ENCODE data around the gene MOV10L1.

MOV10L1 gene

GRCh38 chr22:50091092-50091768 is 1.4 kb downstream of the MOV10L1 start:
- no peaks in the 10 kb centered on the region for H3K4me1 ChIP-seq (ENCODE audit: control insufficient read depth, insufficient read depth, low read length)

GRCh38 chr22:50092342-50092741 is 2.5 kb downstream of the MOV10L1 start:
- Histone ChIP-seq H3K36me3 (ENCODE audit: control insufficient read depth, insufficient read depth, low read length) (no peaks in the 10 kb centered on the region), H3K27me3 (ENCODE audit: control insufficient read depth, insufficient read depth, low read length) (no peaks in the 10 kb centered on the region), H3K9me3 (ENCODE audit: control insufficient read depth, insufficient read depth, low read depth, low read length) (no peaks in the 10 kb centered on the region; the same call in 1 of the 2 replicates), H3K9ac (ENCODE audit: low read length) (no peak overlapping the region), H3K4me3 (ENCODE audit: low read depth, low read length) (no peak overlapping the region), H3K4me1 (ENCODE audit: control insufficient read depth, insufficient read depth, low read length) (no peaks in the 10 kb centered on the region), H3K27ac (ENCODE audit: low read depth, low read length) (no peak overlapping the region)

More at GRCh38 chr22:50091092-50091768, 1.4 kb downstream of the MOV10L1 start:
- Histone ChIP-seq H3K36me3 (ENCODE audit: control insufficient read depth, insufficient read depth, low read length) (no peaks in the 10 kb centered on the region), H3K4me3 (ENCODE audit: low read depth, low read length) (no peak overlapping the region), H3K27me3 (ENCODE audit: control insufficient read depth, insufficient read depth, low read length) (no peaks in the 10 kb centered on the region), H3K9me3 (ENCODE audit: control insufficient read depth, insufficient read depth, low read depth, low read length) (no peaks in the 10 kb centered on the region; the same call in 1 of the 2 replicates), H3K27ac (ENCODE audit: low read depth, low read length) (no peak overlapping the region), H3K9ac (ENCODE audit: low read length) (no peak overlapping the region)

GRCh38 chr22:50098052-50098451 is 8.2 kb downstream of the MOV10L1 start:
- no peak overlapping the region for H3K27ac ChIP-seq (ENCODE audit: low read depth, low read length)
- no peaks in the 10 kb centered on the region for H3K4me1 ChIP-seq (ENCODE audit: control insufficient read depth, insufficient read depth, low read length)
- H3K9ac ChIP-seq (ENCODE audit: low read length): no peak overlapping the region
- H3K9me3 ChIP-seq (ENCODE audit: control insufficient read depth, insufficient read depth, low read depth, low read length): no peaks in the 10 kb centered on the region
- H3K27me3 ChIP-seq (ENCODE audit: control insufficient read depth, insufficient read depth, low read length): no peaks in the 10 kb centered on the region
- H3K36me3 ChIP-seq (ENCODE audit: control insufficient read depth, insufficient read depth, low read length): no peaks in the 10 kb centered on the region
- H3K4me3 ChIP-seq (ENCODE audit: low read depth, low read length): no peak overlapping the region

GRCh38 chr22:50101870-50102565 is 12.2 kb downstream of the MOV10L1 start:
- H3K9me3 ChIP-seq (ENCODE audit: control insufficient read depth, insufficient read depth, low read depth, low read length): no peaks in the 10 kb centered on the region
- H3K4me3 ChIP-seq (ENCODE audit: low read depth, low read length): no peak overlapping the region
- no peaks in the 10 kb centered on the region for H3K36me3 ChIP-seq (ENCODE audit: control insufficient read depth, insufficient read depth, low read length)
- no peak overlapping the region for H3K9ac ChIP-seq (ENCODE audit: low read length)
- no peaks in the 10 kb centered on the region for H3K27me3 ChIP-seq (ENCODE audit: control insufficient read depth, insufficient read depth, low read length)
- H3K27ac ChIP-seq (ENCODE audit: low read depth, low read length): no peak overlapping the region
- no peaks in the 10 kb centered on the region for H3K4me1 ChIP-seq (ENCODE audit: control insufficient read depth, insufficient read depth, low read length)

GRCh38 chr22:50102946-50103345 is 13.1 kb downstream of the MOV10L1 start:
- Histone ChIP-seq H3K27me3 (ENCODE audit: control insufficient read depth, insufficient read depth, low read length) (no peaks in the 10 kb centered on the region), H3K9ac (ENCODE audit: low read length) (no peak overlapping the region), H3K36me3 (ENCODE audit: control insufficient read depth, insufficient read depth, low read length) (no peaks in the 10 kb centered on the region), H3K4me3 (ENCODE audit: low read depth, low read length) (no peak overlapping the region), H3K4me1 (ENCODE audit: control insufficient read depth, insufficient read depth, low read length) (no peaks in the 10 kb centered on the region), H3K9me3 (ENCODE audit: control insufficient read depth, insufficient read depth, low read depth, low read length) (no peaks in the 10 kb centered on the region), H3K27ac (ENCODE audit: low read depth, low read length) (no peak overlapping the region)

GRCh38 chr22:50104141-50104544 is 14.3 kb downstream of the MOV10L1 start:
- no peaks in the 10 kb centered on the region for H3K4me1 ChIP-seq (ENCODE audit: control insufficient read depth, insufficient read depth, low read length)
- no peaks in the 10 kb centered on the region for H3K36me3 ChIP-seq (ENCODE audit: control insufficient read depth, insufficient read depth, low read length)
- H3K27me3 ChIP-seq (ENCODE audit: control insufficient read depth, insufficient read depth, low read length): no peaks in the 10 kb centered on the region
- H3K9ac ChIP-seq (ENCODE audit: low read length): no peak overlapping the region
- no peak overlapping the region for H3K27ac ChIP-seq (ENCODE audit: low read depth, low read length)
- H3K4me3 ChIP-seq (ENCODE audit: low read depth, low read length): no peak overlapping the region
- no peaks in the 10 kb centered on the region for H3K9me3 ChIP-seq (ENCODE audit: control insufficient read depth, insufficient read depth, low read depth, low read length)

GRCh38 chr22:50105208-50106100 is 15.6 kb downstream of the MOV10L1 start:
- no peaks in the 10 kb centered on the region for H3K36me3 ChIP-seq (ENCODE audit: control insufficient read depth, insufficient read depth, low read length)
- H3K27me3 ChIP-seq (ENCODE audit: control insufficient read depth, insufficient read depth, low read length): no peaks in the 10 kb centered on the region
- no peak overlapping the region for H3K27ac ChIP-seq (ENCODE audit: low read depth, low read length)
- no peaks in the 10 kb centered on the region for H3K9me3 ChIP-seq (ENCODE audit: control insufficient read depth, insufficient read depth, low read depth, low read length)
- H3K9ac ChIP-seq (ENCODE audit: low read length): no peak overlapping the region
- H3K4me1 ChIP-seq (ENCODE audit: control insufficient read depth, insufficient read depth, low read length): no peaks in the 10 kb centered on the region
- no peak overlapping the region for H3K4me3 ChIP-seq (ENCODE audit: low read depth, low read length)

- no peaks in the 10 kb centered on the region for H3K9me3 ChIP-seq (ENCODE audit: control insufficient read depth, insufficient read depth, low read depth, low read length)
- H3K9ac ChIP-seq (ENCODE audit: low read length): no peak overlapping the region
- H3K27ac ChIP-seq (ENCODE audit: low read depth, low read length): no peak overlapping the region
- H3K4me1 ChIP-seq (ENCODE audit: control insufficient read depth, insufficient read depth, low read length): peaks cover 3% of the 10 kb centered on the region; the same call in 1 of the 2 replicates
- H3K27me3 ChIP-seq (ENCODE audit: control insufficient read depth, insufficient read depth, low read length): no peaks in the 10 kb centered on the region
- H3K36me3 ChIP-seq (ENCODE audit: control insufficient read depth, insufficient read depth, low read length): no peaks in the 10 kb centered on the region
- H3K4me3 ChIP-seq (ENCODE audit: low read depth, low read length): no peak overlapping the region
Measured at GRCh38 chr22:50107529-50107928, 17.7 kb downstream of the MOV10L1 start.

- Histone ChIP-seq H3K9me3 (ENCODE audit: control insufficient read depth, insufficient read depth, low read depth, low read length) (no peaks in the 10 kb centered on the region), H3K27me3 (ENCODE audit: control insufficient read depth, insufficient read depth, low read length) (0 out of 2 replicates have a peak, but pooled peaks cover 3% of the 10 kb centered on the region), H3K9ac (ENCODE audit: low read length) (no peak overlapping the region), H3K27ac (ENCODE audit: low read depth, low read length) (no peak overlapping the region), H3K4me3 (ENCODE audit: low read depth, low read length) (no peak overlapping the region), H3K4me1 (ENCODE audit: control insufficient read depth, insufficient read depth, low read length) (peaks cover 3% of the 10 kb centered on the region; the same call in 1 of the 2 replicates), H3K36me3 (ENCODE audit: control insufficient read depth, insufficient read depth, low read length) (no peaks in the 10 kb centered on the region)
Measured at GRCh38 chr22:50111056-50111455, 21.2 kb downstream of the MOV10L1 start.

- H3K9ac ChIP-seq (ENCODE audit: low read length): no peak overlapping the region
- no peaks in the 10 kb centered on the region for H3K9me3 ChIP-seq (ENCODE audit: control insufficient read depth, insufficient read depth, low read depth, low read length)
- H3K27me3 ChIP-seq (ENCODE audit: control insufficient read depth, insufficient read depth, low read length): 0 out of 2 replicates have a peak, but pooled peaks cover 3% of the 10 kb centered on the region
- H3K4me3 ChIP-seq (ENCODE audit: low read depth, low read length): no peak overlapping the region
- H3K27ac ChIP-seq (ENCODE audit: low read depth, low read length): no peak overlapping the region
- H3K36me3 ChIP-seq (ENCODE audit: control insufficient read depth, insufficient read depth, low read length): no peaks in the 10 kb centered on the region
- H3K4me1 ChIP-seq (ENCODE audit: control insufficient read depth, insufficient read depth, low read length): peaks cover 3% of the 10 kb centered on the region; the same call in 1 of the 2 replicates
Measured at GRCh38 chr22:50112151-50113118, 22.6 kb downstream of the MOV10L1 start.

Measured in HUES6 (cell line).